GF-D8 (cell line): Measurements from ENCODE around the gene BMPR1A.
"Not testable (repeated sequence)": the region's sequence is repeated elsewhere in the genome, so short reads cannot be mapped to it uniquely, and the experiment has no call there.

ENCODE experiments used
- DNase-seq: peaks from one replicate; lab custom pipeline; 2025; lab: John Stamatoyannopoulos, UW

Gene BMPR1A

GRCh38 chr10:86730227-86730626, 26.2 kb upstream of the BMPR1A start:
- no peak for DNase-seq

GRCh38 chr10:86732771-86733170, 23.6 kb upstream of the BMPR1A start:
- DNase-seq = no peak

GRCh38 chr10:86733260-86733671, 23.2 kb upstream of the BMPR1A start:
- DNase-seq = no peak

- no peak for DNase-seq
Observed at GRCh38 chr10:86734207-86734988, 22.0 kb upstream of the BMPR1A start.

DNA sequence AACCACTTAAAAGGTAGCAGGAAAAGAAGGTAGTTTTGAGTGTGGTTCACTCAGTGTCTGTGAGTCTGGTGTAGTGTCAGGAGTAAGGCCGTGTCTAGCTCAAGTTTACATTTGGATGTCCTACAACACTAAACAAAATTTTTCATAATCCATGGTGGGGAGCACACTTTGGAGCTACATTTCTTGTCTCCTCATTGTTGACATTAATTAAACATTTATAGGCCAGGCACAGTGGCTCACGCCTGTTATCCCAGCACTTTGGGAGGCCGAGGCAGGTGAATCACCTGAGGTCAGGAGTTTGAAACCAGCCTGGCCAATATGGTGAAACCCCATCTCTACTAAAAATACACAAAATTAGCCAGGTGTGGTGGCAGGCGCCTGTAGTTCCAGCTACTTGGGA, 21.1 kb upstream of the BMPR1A start:
- DNase-seq = not testable (repeated sequence)

DNA sequence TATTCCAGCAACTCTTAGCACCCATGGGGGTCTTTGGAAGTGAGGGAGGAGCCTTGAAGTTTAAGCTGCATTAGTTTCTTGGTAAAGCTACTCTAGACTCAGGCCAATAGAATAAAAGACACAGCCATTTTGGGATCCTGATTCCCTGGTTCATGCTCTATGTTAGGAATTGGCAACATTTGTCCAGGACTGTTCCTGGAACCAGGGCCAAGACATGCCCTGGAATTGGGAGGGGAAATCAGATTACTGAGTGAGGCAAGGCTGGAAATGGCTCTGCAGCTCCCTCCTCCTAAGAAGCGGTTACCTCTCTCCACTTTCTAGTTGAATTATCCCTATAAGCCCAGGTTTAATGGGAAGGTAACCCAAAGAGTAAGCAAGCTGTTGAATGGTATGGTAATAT, 14.2 kb upstream of the BMPR1A start:
- no peak for DNase-seq

GRCh38 chr10:86744067-86744725, 12.2 kb upstream of the BMPR1A start:
- no peak for DNase-seq

DNA sequence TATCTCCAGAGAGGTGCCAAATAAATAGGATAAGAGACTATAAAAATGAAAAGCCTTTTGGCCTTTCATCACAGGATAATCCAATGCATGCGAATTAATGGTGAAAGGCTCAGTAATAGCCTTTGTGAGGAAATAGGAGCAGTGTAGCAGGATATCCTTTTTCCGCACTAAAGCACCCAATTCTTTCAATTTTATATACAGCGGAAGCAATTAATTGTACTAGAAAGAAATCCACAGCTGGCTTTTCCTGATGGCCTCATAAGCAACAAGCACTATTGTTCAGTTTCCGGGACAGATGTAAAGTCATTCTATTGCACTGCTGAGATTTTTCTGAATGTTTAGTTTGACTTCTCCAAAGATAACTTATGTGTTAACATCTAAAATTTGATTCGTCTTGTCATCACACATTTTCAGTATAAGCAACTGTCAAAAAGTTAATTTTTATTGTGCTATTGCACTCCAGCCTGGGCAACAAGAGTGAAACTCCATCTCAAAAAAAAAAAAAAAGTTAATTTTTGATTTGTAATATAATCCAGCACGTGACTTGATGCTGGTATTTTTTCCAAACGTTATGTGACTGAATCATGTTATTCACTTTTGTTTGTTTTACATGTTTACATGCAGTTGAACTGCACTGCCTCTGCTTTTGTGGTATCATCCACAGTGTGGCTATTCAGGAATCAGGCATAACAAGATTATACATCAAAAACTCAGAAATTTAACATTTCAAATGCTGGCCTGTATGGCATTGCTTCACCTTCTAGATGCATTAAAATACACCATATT, 8.4 kb upstream of the BMPR1A start:
- peak; percentile 11 for DNase-seq

GRCh38 chr10:86749854-86750253, 6.6 kb upstream of the BMPR1A start:
- no peak for DNase-seq

GRCh38 chr10:86751477-86751876, 4.9 kb upstream of the BMPR1A start:
- no peak for DNase-seq

GRCh38 chr10:86752311-86752710, 4.1 kb upstream of the BMPR1A start:
- no peak for DNase-seq

GRCh38 chr10:86753051-86753450, 3.4 kb upstream of the BMPR1A start:
- no peak for DNase-seq

DNA sequence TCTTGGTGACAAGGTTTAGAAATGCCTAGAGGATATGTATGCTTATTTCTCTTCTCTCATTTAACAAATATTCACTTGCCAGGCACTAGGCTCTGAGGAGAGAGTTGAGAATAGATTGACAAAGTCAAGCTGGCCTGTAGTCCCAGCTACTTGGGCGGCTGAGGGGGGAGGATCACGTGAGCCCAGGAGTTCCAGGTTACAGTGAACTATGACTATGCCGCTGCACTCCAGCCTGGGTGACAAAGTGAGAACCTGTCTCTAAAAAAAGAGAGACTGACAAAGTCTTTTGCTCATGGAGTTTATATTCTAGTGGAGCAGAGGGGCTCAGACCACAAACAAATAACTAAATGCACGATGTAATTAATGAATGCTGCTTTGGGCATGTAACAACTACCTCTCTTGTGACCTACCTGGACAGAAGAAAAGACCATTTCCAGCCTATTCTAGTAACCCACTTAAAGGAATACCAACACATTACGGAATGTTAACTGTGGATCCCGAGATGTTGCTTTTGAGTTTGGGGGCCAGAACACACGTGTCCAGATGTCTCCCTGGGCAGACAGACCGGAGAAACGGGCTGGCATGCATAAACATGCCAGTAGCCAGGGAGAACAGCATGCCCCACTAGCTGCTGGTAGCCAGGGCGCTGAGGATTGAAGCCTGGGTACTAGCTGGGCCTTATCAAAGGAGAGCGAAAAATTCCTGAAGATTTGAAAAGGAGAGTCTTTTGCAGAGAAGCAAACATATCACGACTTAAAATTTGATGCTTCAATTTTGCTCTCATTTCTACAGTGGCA, 2.6 kb upstream of the BMPR1A start:
- DNase-seq = no peak

GRCh38 chr10:86755454-86755739, 1.0 kb upstream of the BMPR1A start:
- DNase-seq = no peak

DNA sequence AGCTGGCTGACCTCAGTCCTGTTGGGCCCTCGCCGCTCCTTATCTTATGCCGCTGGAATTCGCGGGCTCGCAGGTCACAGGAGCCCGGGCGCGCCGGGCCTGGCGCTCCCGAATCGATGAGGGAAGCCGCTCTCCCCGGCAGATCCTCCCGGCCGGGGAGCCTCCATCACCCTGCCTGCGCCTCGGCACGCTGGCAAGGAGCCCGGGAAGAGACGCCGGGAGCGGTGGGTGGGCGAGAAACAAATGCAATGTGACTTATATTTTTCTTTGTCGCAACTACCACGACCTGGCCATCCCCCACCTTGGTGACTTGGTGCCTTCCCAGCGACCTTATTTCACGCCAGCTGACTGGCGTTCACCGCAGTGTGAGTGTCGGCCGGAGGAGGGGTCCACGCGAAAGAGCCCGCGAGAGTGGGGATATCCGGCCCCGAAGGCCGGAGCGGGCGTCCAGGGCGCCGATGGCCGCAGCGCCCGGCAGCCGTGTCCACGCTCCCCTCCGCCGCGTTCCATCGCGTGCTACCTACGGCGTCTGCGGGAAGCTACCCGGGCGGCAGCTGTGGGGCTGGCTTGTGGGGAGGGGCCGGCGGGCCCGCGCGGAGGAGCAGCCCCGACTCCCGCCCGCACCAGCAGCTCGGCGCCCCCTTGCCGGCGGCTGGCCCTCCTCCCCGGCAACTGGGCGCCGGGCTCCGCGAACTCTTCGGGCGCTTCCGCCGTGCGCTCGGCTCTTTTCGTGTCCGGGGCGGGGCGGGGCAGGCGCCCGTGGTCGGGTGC, 494 bp upstream of the BMPR1A start:
- no peak for DNase-seq

DNA sequence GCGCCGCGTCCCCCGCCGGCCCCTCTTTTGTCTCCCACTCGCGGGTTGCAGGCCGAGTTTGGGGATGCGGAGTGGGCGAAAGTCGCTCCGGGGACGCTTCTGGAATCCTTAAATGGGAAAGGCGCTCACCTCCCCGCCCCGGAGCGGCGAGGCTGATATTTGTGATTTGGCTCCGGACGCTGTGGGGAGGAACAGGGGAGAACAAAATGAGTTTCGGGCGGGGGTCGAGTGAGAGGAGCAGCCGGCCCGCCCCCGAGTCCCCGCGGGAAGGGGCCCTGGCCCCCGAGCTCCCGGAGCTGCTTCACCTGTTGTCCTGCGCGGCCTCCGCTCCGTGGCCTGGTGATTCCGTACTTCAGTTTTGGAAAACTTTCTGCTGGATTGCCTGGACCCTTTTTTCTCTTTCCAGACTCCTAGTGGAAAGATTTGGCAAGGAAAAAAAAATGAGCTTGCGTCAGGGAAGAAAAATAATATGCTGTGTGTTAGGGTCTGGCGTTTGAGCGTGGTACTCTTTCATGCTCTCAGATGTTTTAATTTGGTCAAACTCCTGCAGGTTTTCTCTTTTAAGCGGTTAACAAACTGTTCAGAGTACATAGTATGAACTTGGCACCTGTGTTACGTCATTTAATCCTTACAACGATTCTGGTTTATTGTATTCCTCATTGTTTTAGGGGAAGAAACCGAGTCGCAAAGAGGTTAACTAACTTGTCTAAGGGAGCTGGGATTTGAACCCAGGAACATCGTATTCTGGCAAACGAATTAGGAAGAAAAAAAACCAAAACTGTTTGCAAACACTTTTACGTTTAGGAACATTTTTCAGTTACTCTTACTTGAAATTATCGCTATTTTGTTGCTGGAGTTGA, 924 bp downstream of the BMPR1A start:
- no peak for DNase-seq

- no peak for DNase-seq
Observed at GRCh38 chr10:86758189-86759072, 2.0 kb downstream of the BMPR1A start.

DNA sequence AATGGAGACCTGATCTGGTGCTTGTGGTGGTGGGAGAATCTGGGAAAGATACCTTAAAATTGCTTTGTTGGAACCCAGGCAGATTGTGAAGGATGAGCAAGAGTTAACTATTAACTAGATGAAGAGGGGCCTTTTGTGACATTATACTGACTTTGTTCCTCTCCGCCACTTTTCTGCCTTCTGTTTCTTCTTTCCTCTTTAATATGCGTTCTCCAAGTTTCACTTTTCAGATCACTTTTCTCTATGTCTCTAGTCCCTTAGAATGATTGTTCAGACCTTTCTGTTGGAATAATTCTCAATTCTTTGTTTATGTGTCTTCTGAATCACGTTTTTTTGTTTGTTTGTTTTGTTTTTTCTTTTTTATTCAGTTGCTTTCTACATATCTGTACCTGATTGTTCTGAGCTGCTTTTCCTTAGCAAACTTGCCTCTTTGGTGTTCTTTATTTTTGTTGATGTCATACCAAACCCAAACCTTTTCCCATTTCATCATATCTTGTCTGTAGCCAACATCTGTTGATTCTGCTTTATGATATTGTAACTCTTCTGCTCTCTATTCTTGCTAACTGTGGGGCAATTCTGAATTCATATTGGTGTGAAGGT, 2.8 kb downstream of the BMPR1A start:
- no peak for DNase-seq

DNA sequence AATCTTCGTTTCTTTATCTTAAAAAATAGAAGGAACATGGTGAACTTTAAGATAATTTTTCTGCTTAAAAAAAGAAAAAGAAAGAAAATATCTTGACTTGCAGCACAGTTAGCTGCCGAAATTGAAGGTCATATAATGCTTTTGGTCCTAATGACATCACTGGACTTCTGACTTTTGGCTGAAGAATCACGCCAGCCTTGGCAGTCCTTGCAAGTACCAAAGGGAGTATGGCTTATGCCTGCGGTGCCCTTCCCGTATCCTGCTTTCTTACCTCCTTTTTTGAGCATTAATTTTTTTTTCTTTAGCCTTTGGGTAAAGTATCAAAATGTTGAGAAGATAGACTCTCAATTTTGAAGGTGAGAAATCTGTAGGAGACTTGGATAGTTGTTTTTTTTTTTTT, 7.0 kb downstream of the BMPR1A start:
- DNase-seq = no peak
